ENCODE data around the gene KLHDC3. TPM values are rescaled to one million over a fixed set of nuclear protein-coding genes. Genes with fewer than 3 reads are reported as not detected.

Gene KLHDC3
- total RNA-seq, 1 experiment from 2014 or later = 35.6 TPM

DNA sequence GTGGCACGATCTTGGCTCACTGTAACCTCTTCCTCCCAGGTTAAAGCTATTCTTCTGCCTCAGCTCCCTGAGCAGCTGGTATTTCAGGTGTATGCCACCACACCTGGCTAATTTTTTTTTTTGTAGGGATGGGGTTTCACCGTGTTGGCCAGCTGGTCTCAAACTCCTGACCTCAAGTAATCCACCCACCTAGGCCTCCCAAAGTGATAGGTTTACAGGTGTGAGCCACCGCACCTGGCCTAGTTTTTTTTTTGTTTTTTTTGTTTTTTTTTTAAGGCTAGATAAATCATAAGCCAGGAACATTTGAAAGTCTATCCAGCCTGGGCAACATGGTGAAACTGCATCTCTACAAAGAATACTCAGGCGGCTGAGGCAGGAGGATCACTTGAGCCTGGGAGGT is 18.3 kb downstream of the KLHDC3 start:
- no peak for TF ChIP-seq CTCF (IDR thresholded peaks at IDR 0.05; ENCODE audit: unreplicated experiment)
- BruUV-seq (replicated peaks) = no TSS peak
- Mint-ChIP-seq H3K4me3 (ENCODE audit: unreplicated experiment) (no peak overlapping the region), H3K4me1 (ENCODE audit: insufficient read depth, unreplicated experiment) (no peaks in the 10 kb centered on the region), H3K9me3 (ENCODE audit: unreplicated experiment) (no peaks in the 10 kb centered on the region), H3K36me3 (ENCODE audit: insufficient read depth, unreplicated experiment) (peaks cover 83% of the 10 kb centered on the region), H3K27ac (ENCODE audit: low read depth, unreplicated experiment) (no peak overlapping the region), H3K27me3 (ENCODE audit: insufficient read depth, unreplicated experiment) (no peaks in the 10 kb centered on the region)
- ChIA-PET POLR2A (interaction anchor here (0.9 to 2.4 kb wide), 3 partner anchors 9 to 18 kb away, joined by 3 to 6 read pairs (median 3); partner anchors contain the start of genes KLHDC3, MEA1 and RRP36), CTCF (interaction anchor here (0.7 kb wide), 1 partner anchor 255 kb away, joined by 3 read pairs; no protein-coding TSS in a partner anchor)
- no peak for DNase-seq (ENCODE audit: unreplicated experiment)
- intact Hi-C loops (cut with micrococcal nuclease) = no loop called here

- POLR2A ChIA-PET = interaction anchor here (0.9 to 2.4 kb wide), 3 partner anchors 13 to 105 kb away, joined by 3 to 6 read pairs (median 3); partner anchors contain the start of gene RRP36
- CTCF ChIA-PET = interaction anchor here (0.6 to 0.7 kb wide), 4 partner anchors 14 to 119 kb away, joined by 3 to 6 read pairs (median 4); no protein-coding TSS in a partner anchor
- Mint-ChIP-seq H3K27ac (ENCODE audit: low read depth, unreplicated experiment) (no peak overlapping the region), H3K4me3 (ENCODE audit: unreplicated experiment) (no peak overlapping the region), H3K36me3 (ENCODE audit: insufficient read depth, unreplicated experiment) (peaks cover 74% of the 10 kb centered on the region), H3K9me3 (ENCODE audit: unreplicated experiment) (no peaks in the 10 kb centered on the region), H3K4me1 (ENCODE audit: insufficient read depth, unreplicated experiment) (no peaks in the 10 kb centered on the region), H3K27me3 (ENCODE audit: insufficient read depth, unreplicated experiment) (no peaks in the 10 kb centered on the region)
- no peak for TF ChIP-seq CTCF (IDR thresholded peaks at IDR 0.05; ENCODE audit: unreplicated experiment)
- intact Hi-C loops (cut with micrococcal nuclease) = no loop called here
- BruUV-seq (replicated peaks) = no TSS peak
- no peak for DNase-seq (ENCODE audit: unreplicated experiment)
Observed at GRCh38 chr6:43033496-43034189, 19.6 kb downstream of the KLHDC3 start.

- Mint-ChIP-seq H3K36me3 (ENCODE audit: insufficient read depth, unreplicated experiment) (peaks cover 71% of the 10 kb centered on the region), H3K4me1 (ENCODE audit: insufficient read depth, unreplicated experiment) (no peaks in the 10 kb centered on the region), H3K9me3 (ENCODE audit: unreplicated experiment) (no peaks in the 10 kb centered on the region), H3K27me3 (ENCODE audit: insufficient read depth, unreplicated experiment) (no peaks in the 10 kb centered on the region), H3K4me3 (ENCODE audit: unreplicated experiment) (no peak overlapping the region), H3K27ac (ENCODE audit: low read depth, unreplicated experiment) (no peak overlapping the region)
- DNase-seq (ENCODE audit: unreplicated experiment) = no peak
- intact Hi-C loops (cut with micrococcal nuclease) = no loop called here
- no peak for TF ChIP-seq CTCF (IDR thresholded peaks at IDR 0.05; ENCODE audit: unreplicated experiment)
- CTCF ChIA-PET = interaction anchor here (0.6 to 0.7 kb wide), 3 partner anchors 16 to 119 kb away, joined by 3 to 6 read pairs (median 3); no protein-coding TSS in a partner anchor
- POLR2A ChIA-PET = interaction anchor here (1.1 kb wide), 1 partner anchor 106 kb away, joined by 3 read pairs; no protein-coding TSS in a partner anchor
- no TSS peak for BruUV-seq (replicated peaks)
Observed at GRCh38 chr6:43034190-43034525, 20.1 kb downstream of the KLHDC3 start.

DNA sequence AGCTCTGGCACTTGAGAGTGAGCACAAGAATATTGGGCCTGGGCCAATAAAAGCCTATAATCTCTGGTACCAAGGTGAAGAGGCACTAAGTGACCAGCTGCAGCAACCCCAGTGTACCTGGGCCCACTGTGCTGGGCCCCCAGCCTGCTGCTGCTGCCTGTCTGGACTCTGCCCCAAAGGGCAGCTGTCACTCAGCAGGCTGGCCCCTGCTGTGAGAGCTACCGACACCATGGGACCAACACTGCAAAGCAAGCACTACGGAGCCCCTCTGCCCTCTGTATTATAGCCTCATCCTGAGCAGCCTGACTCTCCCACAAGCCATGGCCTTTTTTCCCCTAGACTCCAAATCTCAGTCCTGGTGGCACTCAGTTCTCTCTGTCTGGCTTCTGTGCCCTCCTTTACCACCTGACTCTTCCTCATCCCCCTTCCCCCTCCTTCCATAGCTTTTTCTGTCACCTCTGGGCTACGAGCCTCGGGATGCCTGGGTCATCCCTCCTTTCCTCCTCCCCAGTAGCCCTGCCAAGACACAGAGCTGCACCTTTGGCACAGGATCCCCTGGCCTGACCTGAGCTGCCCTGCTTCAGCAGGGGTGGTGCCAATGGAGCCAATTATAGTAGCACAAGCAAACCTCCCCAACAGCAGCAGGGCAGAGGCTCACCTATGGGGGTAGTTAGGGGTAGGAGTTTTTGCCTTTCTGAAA is 21.6 kb downstream of the KLHDC3 start:
- DNase-seq (ENCODE audit: unreplicated experiment) = no peak
- Mint-ChIP-seq H3K9me3 (ENCODE audit: unreplicated experiment) (no peaks in the 10 kb centered on the region), H3K4me3 (ENCODE audit: unreplicated experiment) (no peak overlapping the region), H3K36me3 (ENCODE audit: insufficient read depth, unreplicated experiment) (peaks cover 64% of the 10 kb centered on the region), H3K27ac (ENCODE audit: low read depth, unreplicated experiment) (no peak overlapping the region), H3K27me3 (ENCODE audit: insufficient read depth, unreplicated experiment) (no peaks in the 10 kb centered on the region), H3K4me1 (ENCODE audit: insufficient read depth, unreplicated experiment) (no peaks in the 10 kb centered on the region)
- no TSS peak for BruUV-seq (replicated peaks)
- ChIA-PET CTCF (interaction anchor here (0.6 kb wide), 1 partner anchor 1137 kb away, joined by 3 read pairs; no protein-coding TSS in a partner anchor), POLR2A (interaction anchor here (0.8 to 1.6 kb wide), 4 partner anchors 15 to 52 kb away, joined by 3 to 5 read pairs (median 4); partner anchors contain the start of genes CUL7, PPP2R5D and RRP36)
- no peak for TF ChIP-seq CTCF (IDR thresholded peaks at IDR 0.05; ENCODE audit: unreplicated experiment)
- intact Hi-C loops (cut with micrococcal nuclease) = no loop called here

All from MCF 10A (cell line).